Activated naive CD4-positive, alpha-beta T cell treated with Interleukin-2 at 50 U/mL for 16 hours (primary cell): ENCODE data around the gene MBD6.

Experiments
- DNase-seq: peaks from one replicate; pipeline ENCODE4 v3.0.0-alpha.2; 2020

MBD6 gene

GRCh38 chr12:57522011-57522886 is at the start of gene MBD6:
Gene MBD6, plus strand, starts transcription at chr12:57522824. Its CDS starts 1,480 bp downstream, at chr12:57524304.
- peak; percentile 91 for DNase-seq

GRCh38 chr12:57473392-57473791 is 49.2 kb upstream of the MBD6 start:
- no peak for DNase-seq

DNA sequence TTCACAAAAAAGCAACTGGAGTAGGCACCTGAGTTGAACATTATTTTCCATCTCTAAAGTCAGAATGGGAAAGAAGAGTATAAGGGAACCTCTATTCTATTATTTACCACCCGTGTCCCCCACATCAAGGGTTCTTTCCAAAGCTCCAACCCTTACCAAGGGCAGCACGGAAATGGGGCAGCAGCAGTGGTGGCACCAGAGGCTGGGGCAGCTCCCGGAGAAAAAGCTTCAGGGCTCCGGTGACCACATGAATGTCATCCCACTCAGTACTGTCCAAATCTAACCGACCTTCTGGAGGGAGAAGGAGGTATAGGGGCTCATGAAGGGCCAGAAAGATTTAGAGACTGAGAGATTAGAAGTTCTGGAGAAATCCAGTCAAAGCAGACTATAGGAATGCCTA is 48.7 kb upstream of the MBD6 start:
- no peak for DNase-seq

DNA sequence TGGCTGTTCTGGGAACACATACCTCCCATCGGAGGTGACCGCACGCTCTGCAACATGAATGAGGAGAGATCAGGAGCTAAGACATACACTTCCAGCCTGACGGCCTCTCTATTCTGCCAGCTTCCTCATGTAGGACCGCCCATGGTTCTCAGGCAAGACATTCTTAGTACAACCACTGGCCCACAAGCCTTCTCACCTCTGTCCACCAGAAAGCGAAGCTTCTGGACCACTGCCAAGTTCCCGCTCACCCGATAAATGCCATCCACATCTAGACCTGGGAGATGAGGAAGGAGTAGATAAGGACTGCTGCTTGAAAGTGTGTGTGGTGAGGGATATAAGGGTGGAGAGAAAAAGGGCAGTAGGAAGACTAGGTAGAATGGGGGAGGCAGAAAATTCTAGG is 48.2 kb upstream of the MBD6 start:
- DNase-seq = no peak

GRCh38 chr12:57474862-57475261 is 47.8 kb upstream of the MBD6 start:
- no peak for DNase-seq

DNA sequence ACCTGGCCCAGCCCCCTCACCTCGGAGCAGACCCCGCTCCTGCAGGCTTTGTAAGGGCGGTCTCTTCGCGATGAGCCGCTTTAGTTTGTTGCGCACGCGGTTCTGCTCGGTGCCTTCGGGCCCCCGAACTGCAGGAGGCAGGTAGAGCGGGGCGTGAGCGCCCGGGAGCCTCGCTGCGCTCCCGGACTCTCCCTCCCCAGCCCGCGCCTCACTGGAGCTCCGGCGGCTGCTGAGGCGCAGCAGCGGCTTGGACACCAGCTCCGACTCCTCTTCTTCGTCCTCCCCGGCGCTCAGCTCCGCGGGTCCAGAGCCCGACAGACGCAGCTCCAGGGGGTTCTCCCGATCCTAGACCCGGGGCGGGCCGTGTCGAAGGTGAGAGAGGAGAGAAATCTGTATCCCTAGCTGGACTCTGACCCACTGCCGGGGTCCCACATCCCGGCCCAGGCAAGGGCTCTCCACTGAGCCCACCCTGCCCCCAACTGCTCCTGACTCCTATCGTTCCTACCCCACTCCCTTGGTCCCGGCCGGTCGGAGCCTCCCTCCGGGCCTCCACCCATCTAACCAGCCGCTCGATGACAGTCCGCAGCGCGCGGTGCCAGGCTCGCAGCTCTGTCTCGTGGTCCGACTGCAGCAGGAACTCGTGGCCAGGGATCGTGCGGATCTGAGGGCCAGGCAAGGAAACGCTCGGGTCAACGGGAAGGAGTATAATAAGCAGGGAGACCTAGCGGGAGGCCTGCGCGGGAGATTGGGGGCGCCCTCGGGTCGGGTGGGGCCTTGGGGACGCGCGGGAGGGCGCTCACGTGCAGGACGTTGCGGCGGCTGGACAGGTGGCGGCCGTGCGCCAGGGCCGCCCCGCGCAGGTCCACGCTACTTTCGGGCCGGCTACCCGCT is 47.1 kb upstream of the MBD6 start:
- no peak for DNase-seq

GRCh38 chr12:57476162-57476992 is 46.2 kb upstream of the MBD6 start:
- DNase-seq = peak; percentile 81

DNA sequence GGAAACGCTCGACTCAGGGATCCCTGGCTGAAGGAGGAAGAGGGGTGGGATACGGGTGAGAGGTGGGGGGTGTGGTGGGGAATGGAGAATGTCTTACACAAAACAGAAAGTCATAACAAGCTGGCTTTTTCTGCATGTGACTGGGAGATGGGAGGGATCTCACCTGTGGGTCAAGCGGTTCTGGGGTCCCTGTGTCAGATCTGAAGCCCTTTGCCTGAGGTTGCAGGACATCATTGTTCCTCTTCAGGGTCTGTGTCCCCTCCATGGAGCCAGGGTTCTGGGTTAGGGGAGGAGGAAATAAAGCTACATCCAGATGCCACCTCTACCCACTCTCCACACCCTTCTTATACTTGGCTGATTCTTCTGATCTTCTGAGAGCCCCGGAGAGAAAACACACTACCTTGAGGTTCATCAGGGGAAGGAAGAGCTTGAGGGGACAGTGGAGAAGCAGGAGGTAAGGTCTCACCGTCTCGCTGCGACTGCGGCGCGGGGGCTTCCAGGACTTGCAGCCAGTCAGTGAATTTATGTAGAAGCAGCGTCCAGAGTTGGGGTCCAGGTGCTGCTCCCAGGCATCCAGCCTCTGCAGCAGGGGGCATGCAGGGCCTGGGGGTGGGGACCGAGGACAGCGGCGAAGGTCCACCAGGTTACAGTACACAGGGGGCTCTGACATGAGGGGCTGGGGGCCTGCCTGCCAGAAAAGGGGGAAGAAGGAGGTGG is 45.5 kb upstream of the MBD6 start:
- no peak for DNase-seq

GRCh38 chr12:57477710-57478681 is 44.6 kb upstream of the MBD6 start:
- peak; percentile 55 for DNase-seq

- DNase-seq = no peak
These were observed 43.6 kb upstream of the MBD6 start for GRCh38 chr12:57479043-57479375.

- peak; percentile 58 for DNase-seq
These were observed 43.1 kb upstream of the MBD6 start, which contains the start of gene ARHGAP9 for GRCh38 chr12:57479376-57480115. Gene ARHGAP9, minus strand, starts transcription at chr12:57479866. Its CDS starts 460 bp downstream, at chr12:57479406.

GRCh38 chr12:57481671-57482070 is 41.0 kb upstream of the MBD6 start:
- DNase-seq = no peak

- no peak for DNase-seq
These were observed 39.2 kb upstream of the MBD6 start for GRCh38 chr12:57483466-57483865.

- DNase-seq = no peak
These were observed 36.9 kb upstream of the MBD6 start for GRCh38 chr12:57485695-57486094.

GRCh38 chr12:57487055-57487596 is 35.5 kb upstream of the MBD6 start:
- no peak for DNase-seq

- DNase-seq = peak; percentile 94
These were observed 34.8 kb upstream of the MBD6 start, which contains the start of gene MARS1 for GRCh38 chr12:57487597-57488401. Gene MARS1, plus strand, starts transcription at chr12:57488068. Its CDS starts 23 bp downstream, at chr12:57488091.

DNA sequence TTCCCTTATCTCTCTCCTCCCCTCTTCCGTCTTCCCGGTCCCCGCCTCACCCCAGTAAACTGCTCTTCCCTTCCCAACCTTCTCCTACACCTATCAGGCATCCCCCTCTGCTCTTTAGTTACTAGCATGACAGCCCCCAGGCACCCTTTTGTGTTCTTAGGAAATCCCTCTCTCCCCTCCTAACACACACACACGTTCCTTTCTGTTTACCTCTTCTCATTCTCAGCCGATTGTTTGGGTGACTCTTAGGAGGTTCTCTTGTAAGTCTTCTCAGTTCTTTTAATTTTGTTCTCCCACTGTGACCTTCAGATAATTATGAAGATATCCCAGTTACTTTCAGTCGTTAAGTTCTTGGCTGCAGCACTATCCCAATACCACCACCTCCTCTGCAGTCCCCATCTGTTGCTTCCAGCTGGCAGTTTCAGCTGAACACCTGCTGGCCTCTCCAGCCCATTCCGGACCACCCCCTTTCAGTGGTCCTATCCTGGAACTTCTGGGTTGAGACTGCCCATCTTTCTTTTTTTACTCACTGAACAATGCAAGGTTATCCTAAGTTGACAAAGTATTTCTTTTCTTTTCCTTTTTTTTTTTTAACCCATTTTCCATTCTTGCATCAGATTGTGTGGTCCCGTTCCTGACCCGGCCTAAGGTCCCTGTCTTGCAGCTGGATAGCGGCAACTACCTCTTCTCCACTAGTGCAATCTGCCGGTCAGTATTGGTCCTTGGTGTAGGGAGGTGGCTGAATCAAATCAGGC is 34.0 kb upstream of the MBD6 start:
- DNase-seq = no peak

GRCh38 chr12:57489157-57489641 is 33.4 kb upstream of the MBD6 start:
- no peak for DNase-seq
